GM18868 (cell line): Measurements from ENCODE around the gene ACBD3.
"Not testable (repeated sequence)": the region's sequence is repeated elsewhere in the genome, so short reads cannot be mapped to it uniquely, and the experiment has no call there.

ENCODE experiments used
- ATAC-seq: cut with Tn5 transposase; IDR thresholded peaks from one replicate; pipeline ENCODE4 v1.9.1; 2021; ENCODE audit warnings: mild to moderate bottlenecking, moderate library complexity; ENCODE audit not compliant: unreplicated experiment

The ACBD3 gene

GRCh38 chr1:226186124-226187018 lies at the start of gene ACBD3:
Gene ACBD3, minus strand, starts transcription at chr1:226186741. Its CDS starts 66 bp downstream, at chr1:226186675.
- peak; percentile 93 for ATAC-seq

- no peak for ATAC-seq
Observed at GRCh38 chr1:226233806-226234205, 47.3 kb upstream of the ACBD3 start.

- peak; percentile 51 for ATAC-seq
Observed at GRCh38 chr1:226233293-226233692, 46.8 kb upstream of the ACBD3 start.

GRCh38 chr1:226226601-226227000 lies 40.1 kb upstream of the ACBD3 start:
- no peak for ATAC-seq

GRCh38 chr1:226223786-226224244 lies 37.3 kb upstream of the ACBD3 start:
- peak; percentile 91 for ATAC-seq

GRCh38 chr1:226223157-226223785 lies 36.7 kb upstream of the ACBD3 start, which contains the start of gene MIXL1:
Gene MIXL1, plus strand, starts transcription at chr1:226223664. Its CDS starts 18 bp downstream, at chr1:226223682.
- peak; percentile 41 for ATAC-seq

GRCh38 chr1:226222686-226223085 lies 36.1 kb upstream of the ACBD3 start:
- ATAC-seq: no peak

GRCh38 chr1:226220473-226221189 lies 34.1 kb upstream of the ACBD3 start:
- ATAC-seq: no peak

GRCh38 chr1:226217273-226217672 lies 30.7 kb upstream of the ACBD3 start:
- ATAC-seq: no peak

GRCh38 chr1:226216056-226216455 lies 29.5 kb upstream of the ACBD3 start:
- no peak for ATAC-seq

- no peak for ATAC-seq
Observed at GRCh38 chr1:226215239-226215638, 28.7 kb upstream of the ACBD3 start.

GRCh38 chr1:226212545-226212944 lies 26.0 kb upstream of the ACBD3 start:
- ATAC-seq: no peak

- no peak for ATAC-seq
Observed at GRCh38 chr1:226211181-226211821, 24.8 kb upstream of the ACBD3 start.

- no peak for ATAC-seq
Observed at GRCh38 chr1:226210571-226211176, 24.1 kb upstream of the ACBD3 start.

GRCh38 chr1:226209307-226210059 lies 22.9 kb upstream of the ACBD3 start:
- ATAC-seq: no peak

GRCh38 chr1:226207048-226207447 lies 20.5 kb upstream of the ACBD3 start:
- no peak for ATAC-seq

GRCh38 chr1:226204198-226204597 lies 17.7 kb upstream of the ACBD3 start:
- no peak for ATAC-seq

- ATAC-seq: no peak
Observed at GRCh38 chr1:226203655-226204054, 17.1 kb upstream of the ACBD3 start.

- no peak for ATAC-seq
Observed at GRCh38 chr1:226203240-226203639, 16.7 kb upstream of the ACBD3 start.

- ATAC-seq: not testable (repeated sequence)
Observed at GRCh38 chr1:226202666-226203065, 16.1 kb upstream of the ACBD3 start.
